ENCODE measurements around the gene ZSWIM3. TPM values are rescaled to one million over a fixed set of nuclear protein-coding genes. Genes with fewer than 3 reads are reported as not detected.

The ZSWIM3 gene
- total RNA-seq: 4.8 TPM

DNA sequence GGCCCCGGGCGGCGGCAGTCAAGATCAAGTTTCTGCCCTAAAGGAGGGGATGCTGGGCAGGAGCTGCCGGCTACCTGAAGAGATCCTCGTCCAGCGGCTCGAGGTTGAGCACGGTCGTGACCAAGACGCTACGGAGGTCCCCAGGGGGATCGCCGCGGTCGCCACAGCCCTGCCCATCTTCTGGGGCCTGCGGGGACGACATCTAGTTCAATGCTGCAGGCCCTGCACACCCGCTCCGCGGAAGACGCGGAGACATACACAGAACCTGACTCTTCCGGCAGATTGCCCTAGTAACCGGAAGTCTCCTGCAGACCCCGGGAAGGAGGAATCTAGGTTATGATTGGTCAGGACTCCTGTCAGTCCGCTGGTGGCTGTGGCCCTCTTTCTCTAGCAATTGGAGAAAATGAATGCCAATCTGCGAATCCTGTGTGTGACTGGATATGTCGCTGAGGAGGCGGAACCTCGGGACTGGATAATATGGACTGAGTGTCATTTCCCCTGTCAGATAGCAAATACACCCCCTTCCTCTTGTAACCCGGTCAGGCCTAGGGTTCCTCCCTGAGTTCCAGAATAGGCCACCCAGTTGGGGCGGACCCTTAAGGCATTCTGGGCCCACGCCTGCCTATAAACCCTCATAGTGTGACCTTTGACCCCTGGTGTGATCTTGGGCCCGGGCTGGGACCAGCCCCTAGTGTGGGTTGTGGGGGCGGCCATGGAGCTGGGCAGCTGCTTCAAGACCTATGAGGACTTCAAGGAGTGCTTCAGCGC lies at the start of gene ZSWIM3, which contains the start of gene ACOT8:
ZSWIM3 (plus strand) TSS at position 501 of the 768 bp plus-strand sequence; CDS start at position 713, 212 bp downstream.
ACOT8 (minus strand) TSS at position 279 of the 768 bp plus-strand sequence; CDS start at position 202, 77 bp downstream.

GRCh38 chr20:45812157-45813005 lies 45.0 kb upstream of the ZSWIM3 start, which contains the start of gene UBE2C:
Gene UBE2C, plus strand, starts transcription at chr20:45812644. Its CDS starts 52 bp downstream, at chr20:45812696.

DNA sequence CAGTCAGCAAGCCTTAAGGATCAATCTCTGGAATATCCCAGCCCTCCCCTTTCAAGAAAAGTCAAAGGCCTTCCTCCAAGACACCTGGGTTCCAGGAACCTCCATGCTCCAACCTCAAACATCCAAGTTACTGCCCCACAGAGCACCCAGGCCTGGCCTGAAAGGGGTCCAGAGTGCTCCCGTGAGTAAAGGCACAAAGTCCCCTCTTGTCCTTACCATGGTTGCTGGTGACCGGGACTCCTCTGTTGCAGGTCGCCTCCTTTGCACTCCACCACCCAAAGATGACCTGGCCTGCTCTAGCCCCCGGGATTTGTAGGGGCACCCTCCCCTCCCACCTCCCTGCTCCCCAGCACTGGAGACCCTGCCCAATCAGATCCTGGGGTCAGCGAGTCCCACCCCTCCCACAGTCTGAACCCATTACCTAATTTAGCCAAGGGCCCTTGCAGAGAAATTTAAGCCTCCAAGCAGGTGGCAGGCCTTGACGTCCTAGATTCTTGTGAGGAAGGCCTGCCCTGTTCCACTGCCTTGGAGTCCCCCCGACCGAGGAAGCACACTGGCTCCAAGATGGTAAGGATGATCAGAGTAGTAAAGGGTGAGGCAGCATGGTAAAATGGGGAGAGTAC lies 30.3 kb upstream of the ZSWIM3 start, which contains the start of gene TNNC2:
TNNC2 (minus strand) TSS at position 283 of the 623 bp plus-strand sequence; CDS start at position 219, 64 bp downstream.

DNA sequence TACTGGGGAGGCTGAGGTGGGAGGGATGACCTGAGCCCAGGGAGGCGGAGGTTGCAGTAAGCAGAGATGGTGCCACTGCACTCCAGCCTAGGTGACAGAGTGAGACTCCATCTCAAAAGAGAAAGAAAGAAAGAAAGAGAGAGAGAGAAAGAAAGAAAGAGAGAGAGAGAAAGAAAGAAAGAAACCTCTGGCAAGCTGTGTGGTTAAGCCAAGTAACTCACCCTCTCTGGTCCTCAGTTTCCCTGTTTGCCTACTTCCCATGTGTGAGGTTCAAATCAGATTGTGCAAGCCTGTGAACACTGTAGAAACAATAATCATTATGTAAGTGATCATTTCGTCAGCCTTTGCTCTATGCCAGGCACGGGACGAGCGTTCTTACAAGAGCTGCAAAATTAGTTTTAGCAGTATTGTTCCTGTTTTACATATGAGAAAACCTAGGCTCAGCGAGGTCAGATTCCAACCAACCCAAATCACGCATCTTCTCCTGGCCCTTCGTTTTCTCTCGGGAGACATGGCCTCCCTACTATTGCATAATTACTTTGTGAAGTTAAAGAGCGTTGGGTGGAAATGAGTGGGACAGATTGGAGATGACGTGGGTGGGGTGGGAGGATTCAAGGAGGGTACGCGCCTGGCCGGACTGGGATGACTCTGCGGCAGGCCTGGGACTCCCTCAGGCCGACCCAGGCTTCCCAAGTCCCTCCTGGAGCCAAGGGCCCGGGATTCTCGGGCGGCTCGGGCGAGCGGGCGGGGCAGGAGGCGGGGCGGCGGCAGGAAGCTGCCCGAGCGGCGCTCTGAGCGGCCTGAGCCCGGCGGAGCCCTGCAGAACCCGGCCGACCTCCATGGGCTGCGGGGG lies 24.2 kb upstream of the ZSWIM3 start, which contains the start of gene SNX21:
SNX21 (plus strand) TSS at position 770 of the 853 bp plus-strand sequence. CDS start 121 bp downstream, outside the sequence.

DNA sequence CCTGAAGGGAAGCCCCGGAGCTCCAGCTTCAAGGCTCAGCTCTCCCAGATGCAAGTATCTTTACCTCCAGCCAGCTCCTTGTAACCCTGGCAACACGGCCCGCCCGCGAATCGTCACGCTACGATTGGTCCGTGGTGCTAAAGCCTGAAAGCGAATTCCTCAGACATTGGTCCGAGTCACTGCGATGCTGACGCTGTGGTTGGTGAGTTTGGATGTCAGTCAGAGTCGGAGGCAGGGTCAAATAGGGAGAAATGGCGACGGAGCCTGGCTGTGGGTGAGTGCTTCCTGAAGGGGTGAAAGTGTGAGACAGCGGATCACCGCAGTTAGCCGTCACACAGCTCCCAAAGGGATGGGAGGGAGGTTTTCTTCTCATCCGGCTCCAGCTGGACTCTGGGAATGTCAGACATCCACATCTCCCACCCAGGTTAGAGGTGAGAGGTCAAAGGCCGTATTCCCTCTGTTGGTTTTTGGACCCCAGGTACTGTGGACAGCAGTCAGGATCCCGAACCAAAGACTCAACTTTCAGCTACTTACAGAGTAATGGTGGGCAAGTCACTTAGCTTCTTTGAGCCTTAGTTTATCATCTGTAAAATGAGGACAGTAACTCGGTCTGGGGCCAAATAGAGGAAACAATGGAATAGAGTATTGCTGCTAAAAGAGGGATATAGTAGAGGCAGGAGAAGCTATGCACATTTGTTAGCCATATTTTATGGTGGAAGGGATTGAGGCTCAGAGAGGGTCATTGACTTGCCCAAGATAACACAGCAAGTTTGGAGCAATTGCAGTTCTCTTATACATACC lies 23.8 kb downstream of the ZSWIM3 start, which contains the start of gene ZSWIM1:
ZSWIM1 (plus strand) TSS at position 240 of the 801 bp plus-strand sequence. CDS start 1,366 bp downstream, outside the sequence.

DNA sequence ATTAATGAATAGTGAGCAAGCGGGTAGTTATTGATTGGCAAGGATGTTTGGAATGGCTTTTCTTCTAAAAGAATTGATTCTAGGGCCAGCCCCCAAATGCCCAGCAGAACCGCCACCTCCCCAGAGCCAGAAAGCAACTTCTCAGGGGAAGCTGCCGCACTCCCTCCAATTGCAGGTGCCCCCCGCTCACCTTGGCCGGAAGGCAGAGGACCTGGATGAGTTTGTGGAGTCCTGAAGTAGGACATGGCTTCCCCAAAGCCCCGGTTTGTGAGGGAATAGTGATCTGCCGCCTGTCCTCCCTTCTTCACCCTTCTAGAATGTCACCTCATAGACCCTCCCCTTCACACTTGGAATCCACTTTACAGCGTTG lies 29.9 kb downstream of the ZSWIM3 start, which contains the start of gene SPATA25:
SPATA25 (minus strand) TSS at position 277 of the 370 bp plus-strand sequence; CDS start at position 245, 32 bp downstream.

DNA sequence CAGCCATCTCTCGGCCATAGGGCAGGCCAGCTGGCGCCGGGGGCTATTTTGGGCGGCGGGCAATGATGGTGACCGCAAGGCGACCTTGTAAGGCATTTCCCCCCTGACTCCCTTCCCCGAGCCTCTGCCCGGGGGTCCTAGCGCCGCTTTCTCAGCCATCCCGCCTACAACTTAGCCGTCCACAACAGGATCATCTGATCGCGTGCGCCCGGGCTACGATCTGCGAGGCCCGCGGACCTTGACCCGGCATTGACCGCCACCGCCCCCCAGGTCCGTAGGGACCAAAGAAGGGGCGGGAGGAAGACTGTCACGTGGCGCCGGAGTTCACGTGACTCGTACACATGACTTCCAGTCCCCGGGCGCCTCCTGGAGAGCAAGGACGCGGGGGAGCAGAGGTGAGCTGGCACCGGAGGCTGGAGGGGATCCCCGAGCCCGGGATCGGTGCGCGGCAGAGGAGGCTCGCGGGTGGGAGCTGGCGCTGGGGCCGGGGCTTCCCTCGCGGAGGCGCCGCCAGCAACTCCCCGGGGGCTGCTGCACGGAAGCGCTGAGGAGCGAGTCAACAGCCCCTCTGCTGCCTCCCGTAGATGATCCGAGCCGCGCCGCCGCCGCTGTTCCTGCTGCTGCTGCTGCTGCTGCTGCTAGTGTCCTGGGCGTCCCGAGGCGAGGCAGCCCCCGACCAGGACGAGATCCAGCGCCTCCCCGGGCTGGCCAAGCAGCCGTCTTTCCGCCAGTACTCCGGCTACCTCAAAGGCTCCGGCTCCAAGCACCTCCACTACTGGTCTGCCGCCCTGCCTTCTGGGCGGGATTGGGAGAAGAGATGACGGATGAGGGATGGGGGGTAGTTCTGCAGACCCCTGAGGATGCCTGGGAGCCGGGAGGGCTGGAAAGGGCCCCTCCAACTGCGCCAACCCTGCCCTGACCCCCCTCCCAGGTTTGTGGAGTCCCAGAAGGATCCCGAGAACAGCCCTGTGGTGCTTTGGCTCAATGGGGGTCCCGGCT lies 33.9 kb downstream of the ZSWIM3 start, which contains the start of the genes CTSA and NEURL2:
CTSA (plus strand) TSS at position 351 of the 999 bp plus-strand sequence; CDS start at position 585, 234 bp downstream.
NEURL2 (minus strand) TSS at position 224 of the 999 bp plus-strand sequence; CDS start at position 7, 217 bp downstream.

GRCh38 chr20:45911486-45912343 lies 54.3 kb downstream of the ZSWIM3 start, which contains the start of gene PLTP:
Gene PLTP, minus strand, starts transcription at chr20:45912155. Its CDS starts 703 bp downstream, at chr20:45911452.

Other genes starting within 250 kb of the ZSWIM3 start
- gene WFDC10A, start 227.9 kb upstream of the ZSWIM3 start, total RNA-seq: not detected
- not detected for gene WFDC9, start 226.3 kb upstream of the ZSWIM3 start, total RNA-seq
- not detected for gene WFDC11, start 187.4 kb upstream of the ZSWIM3 start, total RNA-seq
- gene WFDC13, start 155.6 kb upstream of the ZSWIM3 start, total RNA-seq: not detected
- gene WFDC10B, start 152.6 kb upstream of the ZSWIM3 start, total RNA-seq: not detected
- not detected for gene SPINT4, start 135.3 kb upstream of the ZSWIM3 start, total RNA-seq
- 0.99 TPM for gene WFDC3, start 65.7 kb upstream of the ZSWIM3 start, total RNA-seq
- 18.5 TPM for gene DNTTIP1, start 65.7 kb upstream of the ZSWIM3 start, total RNA-seq
- 22.7 TPM for gene UBE2C, start 45.0 kb upstream of the ZSWIM3 start, total RNA-seq
- gene TNNC2, start 30.3 kb upstream of the ZSWIM3 start, total RNA-seq: 555 TPM
- 41.5 TPM for gene SNX21, start 23.8 kb upstream of the ZSWIM3 start, total RNA-seq
- gene ACOT8, start 222 bp upstream of the ZSWIM3 start, total RNA-seq: 29.6 TPM
- 8.3 TPM for gene ZSWIM1, start 23.6 kb downstream of the ZSWIM3 start, total RNA-seq
- 4.7 TPM for gene SPATA25, start 30.0 kb downstream of the ZSWIM3 start, total RNA-seq
- gene NEURL2, start 33.6 kb downstream of the ZSWIM3 start, total RNA-seq: 14.6 TPM
- gene CTSA, start 33.7 kb downstream of the ZSWIM3 start, total RNA-seq: 90.0 TPM
- 95.5 TPM for gene PLTP, start 54.5 kb downstream of the ZSWIM3 start, total RNA-seq
- 33.2 TPM for gene PCIF1, start 77.1 kb downstream of the ZSWIM3 start, total RNA-seq
- 21.0 TPM for gene ZNF335, start 114.6 kb downstream of the ZSWIM3 start, total RNA-seq
- 8.1 TPM for gene MMP9, start 151.3 kb downstream of the ZSWIM3 start, total RNA-seq
- not detected for gene SLC12A5, start 171.6 kb downstream of the ZSWIM3 start, total RNA-seq
- 22.0 TPM for gene NCOA5, start 232.3 kb downstream of the ZSWIM3 start, total RNA-seq